WI38 (cell line): ENCODE measurements around the gene MARCHF3.

Experiments used
- H3K4me3 ChIP-seq: 2 replicates; pipeline ENCODE4 v1.5.1; 2011; ENCODE audit warnings: low read depth, mild to moderate bottlenecking, control low read depth, low read length
- TF ChIP-seq, protein P1 (sequence below): IDR thresholded peaks from 2 replicates; pipeline ENCODE4 v1.5.1; 2012; ENCODE audit warnings: low read depth, mild to moderate bottlenecking, control low read depth, low read length

Gene MARCHF3

GRCh38 chr5:127002390-127002789, 28.0 kb downstream of the MARCHF3 start:
- no peak overlapping the region for H3K4me3 ChIP-seq
- TF ChIP-seq, protein P1, sequence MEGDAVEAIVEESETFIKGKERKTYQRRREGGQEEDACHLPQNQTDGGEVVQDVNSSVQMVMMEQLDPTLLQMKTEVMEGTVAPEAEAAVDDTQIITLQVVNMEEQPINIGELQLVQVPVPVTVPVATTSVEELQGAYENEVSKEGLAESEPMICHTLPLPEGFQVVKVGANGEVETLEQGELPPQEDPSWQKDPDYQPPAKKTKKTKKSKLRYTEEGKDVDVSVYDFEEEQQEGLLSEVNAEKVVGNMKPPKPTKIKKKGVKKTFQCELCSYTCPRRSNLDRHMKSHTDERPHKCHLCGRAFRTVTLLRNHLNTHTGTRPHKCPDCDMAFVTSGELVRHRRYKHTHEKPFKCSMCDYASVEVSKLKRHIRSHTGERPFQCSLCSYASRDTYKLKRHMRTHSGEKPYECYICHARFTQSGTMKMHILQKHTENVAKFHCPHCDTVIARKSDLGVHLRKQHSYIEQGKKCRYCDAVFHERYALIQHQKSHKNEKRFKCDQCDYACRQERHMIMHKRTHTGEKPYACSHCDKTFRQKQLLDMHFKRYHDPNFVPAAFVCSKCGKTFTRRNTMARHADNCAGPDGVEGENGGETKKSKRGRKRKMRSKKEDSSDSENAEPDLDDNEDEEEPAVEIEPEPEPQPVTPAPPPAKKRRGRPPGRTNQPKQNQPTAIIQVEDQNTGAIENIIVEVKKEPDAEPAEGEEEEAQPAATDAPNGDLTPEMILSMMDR, result no peak

GRCh38 chr5:127001621-127002296, 28.6 kb downstream of the MARCHF3 start:
- TF ChIP-seq, protein P1, result no peak
- no peak overlapping the region for H3K4me3 ChIP-seq

DNA sequence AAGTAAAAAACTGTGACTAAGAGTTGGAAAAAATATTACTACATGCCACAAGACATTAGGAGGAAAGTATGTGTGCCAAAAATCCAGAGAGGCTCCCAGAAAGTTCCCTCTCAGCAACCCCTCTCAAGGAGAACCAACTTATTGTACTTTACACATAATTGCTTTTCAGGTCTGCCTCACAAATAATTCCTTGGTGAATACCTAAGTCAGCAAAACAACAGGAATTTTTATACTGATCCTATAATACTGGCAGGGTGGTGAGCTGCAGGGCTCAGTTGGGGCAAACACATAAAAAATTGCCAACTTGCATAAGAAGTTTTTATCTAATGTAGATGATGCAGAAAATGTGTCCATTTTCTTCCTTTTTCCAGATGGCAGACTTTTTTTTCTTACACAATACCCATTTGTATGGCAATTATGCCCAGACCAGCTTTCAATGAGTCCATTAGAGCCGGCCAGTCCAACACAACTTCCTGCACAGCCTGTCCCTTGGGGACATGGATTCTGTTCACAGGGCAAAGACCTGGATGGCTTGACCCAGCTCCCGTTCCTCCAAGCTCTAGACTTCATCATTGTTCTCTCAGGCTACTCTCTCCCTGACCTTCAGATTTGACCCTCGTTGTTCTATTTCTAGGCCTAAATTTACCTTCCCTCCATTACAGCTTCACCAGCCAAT, 31.3 kb downstream of the MARCHF3 start:
- TF ChIP-seq, protein P1, result no peak
- H3K4me3 ChIP-seq, result no peak overlapping the region

DNA sequence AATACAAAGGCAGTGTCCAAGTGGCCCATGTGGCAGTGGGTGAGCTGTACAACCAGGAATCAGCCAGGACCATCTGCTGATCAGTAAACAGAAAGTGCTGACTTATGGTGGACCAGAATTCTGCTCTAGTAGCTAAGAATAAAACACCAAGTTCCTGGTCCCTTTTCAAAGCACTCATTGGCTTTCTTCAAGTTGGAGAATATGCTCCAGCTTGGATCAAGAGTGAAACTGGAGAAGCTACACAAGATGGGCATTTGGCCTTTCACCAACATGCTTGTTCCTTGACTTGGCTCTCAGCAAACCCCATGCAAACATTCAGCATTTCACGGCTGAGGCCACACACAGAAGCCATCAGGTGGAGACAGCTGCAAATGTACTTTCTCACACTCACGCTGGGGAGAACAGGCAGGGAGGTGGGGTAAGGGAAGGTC, 32.1 kb downstream of the MARCHF3 start:
- TF ChIP-seq, protein P1, result no peak
- H3K4me3 ChIP-seq, result 0 out of 2 replicates have a peak overlapping the region, but pooled peaks have one; percentile 17

GRCh38 chr5:126995689-126996088, 34.7 kb downstream of the MARCHF3 start:
- TF ChIP-seq, protein P1, result no peak
- H3K4me3 ChIP-seq, result no peak overlapping the region

GRCh38 chr5:126995039-126995438, 35.3 kb downstream of the MARCHF3 start:
- TF ChIP-seq, protein P1, result no peak
- H3K4me3 ChIP-seq, result no peak overlapping the region

DNA sequence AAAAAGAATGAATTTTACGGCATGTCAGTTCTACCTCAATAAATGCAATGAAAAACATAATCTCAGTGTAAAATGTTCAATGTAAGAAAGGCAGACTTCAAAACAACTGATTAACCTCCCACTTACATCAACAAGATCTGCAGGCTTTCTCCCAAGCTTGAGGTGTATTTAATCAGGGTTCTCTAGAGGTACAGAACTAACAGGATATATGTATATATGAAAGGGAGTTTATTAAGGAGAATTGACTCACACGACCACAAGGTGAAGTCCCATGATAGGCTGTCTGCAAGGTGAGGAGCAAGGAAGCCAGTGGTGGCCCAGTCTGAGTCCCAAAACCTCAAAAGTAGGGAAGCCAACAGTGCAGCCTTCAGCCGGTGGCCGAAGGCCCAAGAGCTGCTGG, 35.9 kb downstream of the MARCHF3 start:
- TF ChIP-seq, protein P1, result no peak

More for the DNA sequence above, 35.9 kb downstream of the MARCHF3 start:
- no peak overlapping the region for H3K4me3 ChIP-seq
